Breast epithelium (tissue), 4 donors: ENCODE measurements around the gene LSM2. TPM values are rescaled to one million over a fixed set of nuclear protein-coding genes. Genes with fewer than 3 reads are reported as not detected.
A peak's percentile ranks its signal among the peaks of the same experiment; 100 is the strongest.

Source experiments
- DNase-seq, 2 donors: peaks; one replicate each; pipeline ENCODE4 v3.0.0-alpha.2; 2019; ENCODE audit warnings: low spot score in 2 of 2
- H3K27ac ChIP-seq, 2 donors: fragments of 200-600 bp; sonication (generic) in 1 of 2; one replicate each; pipeline ENCODE4 v1.5.1; 2016 to 2019; ENCODE audit warnings: mild to moderate bottlenecking in 1 of 2
- H3K27me3 ChIP-seq, 2 donors: fragments of 200-600 bp; sonication (generic) in 1 of 2; one replicate each; pipeline versions ENCODE4 v1.5.1 to v1.6.0; 2017 to 2019; ENCODE audit warnings: control low read depth in 1 of 2, mild to moderate bottlenecking in 1 of 2
- H3K36me3 ChIP-seq: fragments of 200-600 bp; one replicate; pipeline ENCODE4 v1.5.1; 2019
- H3K4me1 ChIP-seq, 2 donors: fragments of 200-600 bp; sonication (generic); one replicate each; pipeline ENCODE4 v1.5.1; 2016 to 2019; ENCODE audit warnings: control low read depth in 1 of 2
- H3K4me3 ChIP-seq, 3 donors: fragments of 200-600 bp; sonication (generic); 1 replicate in 2 of 3; 2 replicates in 1 of 3; pipeline ENCODE4 v1.5.1; 2016 to 2019; ENCODE audit warnings: mild to moderate bottlenecking in 3 of 3, moderate library complexity in 2 of 3
- H3K9me3 ChIP-seq, 2 donors: fragments of 200-600 bp; sonication (generic) in 1 of 2; one replicate each; pipeline ENCODE4 v1.5.1; 2016 to 2019; ENCODE audit warnings: control low read depth in 1 of 2
- CTCF ChIP-seq, 3 donors: fragments of 450-650 bp; IDR thresholded peaks; one replicate each; pipeline ENCODE4 v1.5.1; 2016 to 2017; ENCODE audit warnings: antibody characterized with exemption in 3 of 3, mild to moderate bottlenecking in 3 of 3, moderate library complexity in 3 of 3
- POLR2A ChIP-seq: fragments of 450-650 bp; IDR thresholded peaks from one replicate; pipeline ENCODE4 v1.6.1; 2016; ENCODE audit warnings: antibody characterized with exemption, mild to moderate bottlenecking, moderate library complexity
- POLR2AphosphoS5 ChIP-seq, 3 donors: sonication (generic); formaldehyde crosslinking; IDR thresholded peaks; one replicate each; pipeline ENCODE4 v1.6.1; 2017; ENCODE audit warnings: antibody characterized with exemption in 3 of 3
- intact Hi-C: fragments of 100-400 bp; cut with DNase I; formaldehyde crosslinking; loops from one replicate; pipeline ENCODE4 v1.15.1; 2023; ENCODE audit warnings: low total_unique reads
- total RNA-seq, 3 donors: library from RNA; depleted of rRNA; stranded (reverse); fragments of >200 nt; gene quantifications; one replicate each; pipeline ENCODE4 v1.1.0, GENCODE V29; 2016

LSM2 gene
- total RNA-seq, 3 donors from 2014 or later, result 28.7 to 39.7 (median 32.6) TPM

DNA sequence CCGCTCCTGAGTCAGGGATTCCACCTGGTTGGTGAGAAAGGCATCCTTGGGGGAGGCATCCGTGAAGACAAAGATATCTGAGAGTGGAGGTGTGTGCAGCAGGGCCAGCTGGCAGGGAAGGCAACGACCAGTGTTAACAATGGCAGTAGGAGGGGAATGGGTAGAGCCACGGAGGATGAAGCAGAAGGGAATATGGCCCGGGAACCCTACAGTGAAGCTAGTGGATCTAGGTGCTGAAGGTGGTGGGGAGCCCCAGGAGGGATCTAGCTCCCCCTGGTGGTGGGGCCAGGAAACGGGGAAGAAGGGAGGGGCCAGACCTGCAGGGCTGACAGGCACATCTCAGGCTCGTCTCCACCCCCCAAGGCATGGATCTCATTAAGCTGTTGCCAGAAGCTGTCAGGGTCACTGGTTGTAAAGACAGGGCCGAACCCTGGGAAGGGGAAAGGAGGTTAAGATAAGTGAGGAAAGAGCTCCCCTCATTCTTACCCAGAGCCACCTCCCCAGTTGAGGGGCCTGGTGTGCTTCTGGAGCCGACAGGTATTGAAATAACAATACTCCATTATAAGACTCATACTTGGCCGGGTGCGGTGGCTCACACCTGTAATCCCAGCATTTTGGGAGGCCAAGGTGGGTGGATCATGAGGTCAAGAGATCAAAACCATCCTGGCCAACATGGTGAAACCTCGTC is 36.9 kb downstream of the LSM2 start:
- intact Hi-C loops, result loop anchor here (10.0 kb wide), 1 partner anchor 65 kb away; the partner anchor contains the start of genes ABHD16A and LY6G6F
- no peak overlapping the region for H3K4me3 ChIP-seq
- DNase-seq, result peak; percentile 57 to 77

GRCh38 chr6:31768363-31769257 is 38.2 kb downstream of the LSM2 start:
- DNase-seq, result no peak
- intact Hi-C loops, result loop anchor here (10.0 kb wide), 1 partner anchor 64 kb away; the partner anchor contains the start of genes ABHD16A and LY6G6F
- Histone ChIP-seq H3K4me1 (no peaks in the 10 kb centered on the region), H3K27ac (no peak overlapping the region), H3K9me3 (no peaks in the 10 kb centered on the region), H3K27me3 (no peaks in the 10 kb centered on the region), H3K4me3 (no peak overlapping the region), H3K36me3 (no peaks in the 10 kb centered on the region)
- no peak for TF ChIP-seq CTCF (IDR thresholded peaks at IDR 0.05)
- no peak for TF ChIP-seq POLR2AphosphoS5 (IDR thresholded peaks at IDR 0.05)
- TF ChIP-seq POLR2A, result no peak

More for the DNA sequence above, 36.9 kb downstream of the LSM2 start:
- Histone ChIP-seq H3K27ac (no peak overlapping the region), H3K36me3 (no peaks in the 10 kb centered on the region), H3K27me3 (no peaks in the 10 kb centered on the region), H3K9me3 (no peaks in the 10 kb centered on the region), H3K4me1 (no peaks in the 10 kb centered on the region)
- TF ChIP-seq POLR2AphosphoS5 (IDR thresholded peaks at IDR 0.05) (no peak), CTCF (IDR thresholded peaks at IDR 0.05) (peak; percentile 25 to 69 (median 60)), POLR2A (no peak)

GRCh38 chr6:31767096-31767645 is 39.6 kb downstream of the LSM2 start:
- H3K4me1 ChIP-seq, result no peaks in the 10 kb centered on the region
- no peak for TF ChIP-seq POLR2A
- TF ChIP-seq CTCF (IDR thresholded peaks at IDR 0.05), result no peak
- TF ChIP-seq POLR2AphosphoS5 (IDR thresholded peaks at IDR 0.05), result no peak
- no peak overlapping the region for H3K27ac ChIP-seq
- intact Hi-C loops, result loop anchor here (10.0 kb wide), 1 partner anchor 62 kb away; the partner anchor contains the start of genes ABHD16A and LY6G6F
- H3K9me3 ChIP-seq, result no peaks in the 10 kb centered on the region
- no peaks in the 10 kb centered on the region for H3K36me3 ChIP-seq
- H3K27me3 ChIP-seq, result no peaks in the 10 kb centered on the region
- no peak for DNase-seq
- no peak overlapping the region for H3K4me3 ChIP-seq

DNA sequence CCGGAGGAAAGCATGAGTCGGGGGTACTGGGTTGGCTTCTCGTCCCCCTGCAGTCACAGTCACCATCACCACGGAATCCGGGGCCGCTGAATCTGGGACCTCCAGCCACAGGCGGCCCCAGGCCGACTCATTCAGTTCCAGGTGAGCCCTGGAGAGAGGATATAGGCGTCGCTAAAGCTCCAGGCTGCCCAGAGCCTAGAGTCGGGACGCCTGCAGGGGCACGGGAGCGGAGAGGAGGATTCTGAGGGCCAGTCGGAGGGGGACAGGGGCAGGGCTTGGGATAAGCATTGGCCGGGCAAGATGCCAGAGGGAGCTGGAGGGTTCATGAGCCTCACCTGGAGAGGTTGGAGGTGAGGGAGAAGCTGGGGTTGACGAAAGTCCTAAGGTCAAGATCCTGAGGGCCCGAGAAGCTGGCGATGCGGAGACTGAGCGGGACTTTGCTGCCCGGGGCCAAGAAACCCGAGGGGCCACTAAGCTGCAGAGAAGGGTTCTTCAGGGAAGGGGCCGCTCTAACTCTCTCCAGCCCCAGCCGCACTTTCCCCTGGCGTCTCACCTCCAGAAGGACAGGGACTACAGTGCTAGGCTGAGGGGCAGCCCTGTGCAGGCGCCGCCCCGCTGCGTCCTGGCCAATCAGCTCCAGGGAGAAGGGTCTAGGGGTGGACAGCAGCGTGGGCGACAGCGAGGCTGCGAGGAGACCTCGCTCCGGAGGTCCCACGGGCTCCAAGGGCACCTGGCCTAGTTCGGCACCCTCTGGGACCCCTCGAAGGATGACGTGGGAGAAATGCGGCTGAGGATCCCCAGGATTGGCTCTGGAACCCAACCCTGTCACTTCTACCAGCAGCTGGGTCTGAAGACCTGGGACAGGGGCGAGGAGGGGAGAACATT is 40.6 kb downstream of the LSM2 start:
- Histone ChIP-seq H3K4me3 (peak overlapping the region in 2 of 3 donors; percentile 29 to 55), H3K4me1 (no peaks in the 10 kb centered on the region), H3K36me3 (no peaks in the 10 kb centered on the region), H3K9me3 (no peaks in the 10 kb centered on the region), H3K27me3 (no peaks in the 10 kb centered on the region), H3K27ac (no peak overlapping the region)
- intact Hi-C loops, result loop anchor here (10.0 kb wide), 1 partner anchor 61 kb away; the partner anchor contains the start of genes ABHD16A and LY6G6F
- TF ChIP-seq POLR2A, result no peak
- no peak for TF ChIP-seq POLR2AphosphoS5 (IDR thresholded peaks at IDR 0.05)
- no peak for TF ChIP-seq CTCF (IDR thresholded peaks at IDR 0.05)
- DNase-seq, result no peak
